Type B pancreatic cell (in vitro differentiated cells): ENCODE measurements around the gene PLAC1. TPM values are rescaled to one million over a fixed set of nuclear protein-coding genes. Genes with fewer than 3 reads are reported as not detected.

Experiments
- DNase-seq: peaks from one replicate; pipeline ENCODE4 v3.0.0; 2021; ENCODE audit warnings: mixed read lengths; ENCODE audit not compliant: unreplicated experiment; ENCODE audit errors: extremely low spot score
- H3K27ac Mint-ChIP-seq: 2 replicates; pipeline ENCODE4 v1.8.0; 2021; ENCODE audit warnings: mild to moderate bottlenecking, mixed read lengths
- H3K27me3 Mint-ChIP-seq: 2 replicates; pipeline ENCODE4 v1.8.0; 2021; ENCODE audit warnings: mixed read lengths
- H3K36me3 Mint-ChIP-seq: 2 replicates; pipeline ENCODE4 v1.8.0; 2021; ENCODE audit warnings: mixed read lengths
- H3K4me1 Mint-ChIP-seq: one replicate; pipeline ENCODE4 v1.8.0; 2021; ENCODE audit warnings: mixed read lengths; ENCODE audit not compliant: unreplicated experiment
- H3K4me3 Mint-ChIP-seq: 2 replicates; pipeline ENCODE4 v1.8.0; 2021; ENCODE audit warnings: mild to moderate bottlenecking, mixed read lengths
- H3K9me3 Mint-ChIP-seq: 2 replicates; pipeline ENCODE4 v1.8.0; 2021; ENCODE audit warnings: mixed read lengths
- CTCF ChIP-seq: fragments of 200-600 bp; sonication (generic); conservative IDR thresholded peaks from 2 replicates; pipeline ENCODE4 v1.5.0; 2021; ENCODE audit warnings: antibody characterized with exemption, mild to moderate bottlenecking
- total RNA-seq: library from RNA; stranded (reverse); gene quantifications from 2 replicates; pipeline ENCODE4 v1.2.1, GENCODE V29; 2021; ENCODE audit warnings: low replicate concordance

The PLAC1 gene
- total RNA-seq, 1 donor from 2014 or later = 0.43 TPM

GRCh38 chrX:134601240-134601765 is 57.0 kb downstream of the PLAC1 start:
- no peak for DNase-seq
- no peaks in the 10 kb centered on the region for H3K36me3 Mint-ChIP-seq
- H3K4me3 Mint-ChIP-seq = no peak overlapping the region
- no peak overlapping the region for H3K27ac Mint-ChIP-seq
- TF ChIP-seq CTCF = no peak
- no peaks in the 10 kb centered on the region for H3K9me3 Mint-ChIP-seq
- no peaks in the 10 kb centered on the region for H3K27me3 Mint-ChIP-seq
- H3K4me1 Mint-ChIP-seq = no peaks in the 10 kb centered on the region

- Mint-ChIP-seq H3K36me3 (no peaks in the 10 kb centered on the region), H3K27me3 (no peaks in the 10 kb centered on the region), H3K4me1 (no peaks in the 10 kb centered on the region), H3K27ac (no peak overlapping the region), H3K9me3 (no peaks in the 10 kb centered on the region), H3K4me3 (no peak overlapping the region)
- no peak for TF ChIP-seq CTCF
- DNase-seq = no peak
Observed at GRCh38 chrX:134600714-134601113, 57.6 kb downstream of the PLAC1 start.

- Mint-ChIP-seq H3K9me3 (no peaks in the 10 kb centered on the region), H3K4me1 (no peaks in the 10 kb centered on the region), H3K4me3 (no peak overlapping the region), H3K27ac (no peak overlapping the region), H3K27me3 (no peaks in the 10 kb centered on the region), H3K36me3 (no peaks in the 10 kb centered on the region)
- DNase-seq = no peak
- TF ChIP-seq CTCF = no peak
Observed at GRCh38 chrX:134599184-134599914, 58.9 kb downstream of the PLAC1 start.

GRCh38 chrX:134592303-134592702 is 66.0 kb downstream of the PLAC1 start:
- Mint-ChIP-seq H3K36me3 (no peaks in the 10 kb centered on the region), H3K27ac (no peak overlapping the region), H3K27me3 (no peaks in the 10 kb centered on the region), H3K4me3 (no peak overlapping the region), H3K4me1 (no peaks in the 10 kb centered on the region), H3K9me3 (no peaks in the 10 kb centered on the region)
- DNase-seq = no peak
- no peak for TF ChIP-seq CTCF

GRCh38 chrX:134591502-134591901 is 66.8 kb downstream of the PLAC1 start:
- Mint-ChIP-seq H3K27me3 (no peaks in the 10 kb centered on the region), H3K27ac (no peak overlapping the region), H3K36me3 (no peaks in the 10 kb centered on the region), H3K9me3 (no peaks in the 10 kb centered on the region), H3K4me3 (no peak overlapping the region), H3K4me1 (no peaks in the 10 kb centered on the region)
- DNase-seq = no peak
- TF ChIP-seq CTCF = no peak
